CD14-positive monocyte (primary cell): Measurements from ENCODE around the gene IL12B. TPM values are rescaled to one million over a fixed set of nuclear protein-coding genes. Genes with fewer than 3 reads are reported as not detected.
A peak's percentile ranks its signal among the peaks of the same experiment; 100 is the strongest.
"Not testable (repeated sequence)": the region's sequence is repeated elsewhere in the genome, so short reads cannot be mapped to it uniquely, and the experiment has no call there.

Source experiments
- DNase-seq, 3 donors: peaks; one replicate each; pipeline ENCODE4 v3.0.0-alpha.2; 2011 to 2022
- H2AFZ ChIP-seq: 2 replicates; pipeline ENCODE4 v1.6.0; 2012; ENCODE audit warnings: mild to moderate bottlenecking, low read depth, low read length, inconsistent platforms; ENCODE audit not compliant: insufficient read depth, poor library complexity, severe bottlenecking
- H3K27ac ChIP-seq, 2 donors: 1 replicate in 1 of 2; 2 replicates in 1 of 2; pipeline ENCODE4 v1.5.1; 2012 to 2013; ENCODE audit warnings: low read length in 2 of 2, control low read depth in 1 of 2, inconsistent platforms in 1 of 2, low read depth in 1 of 2, mild to moderate bottlenecking in 1 of 2
- H3K27me3 ChIP-seq, 2 donors: one replicate each; pipeline versions ENCODE4 v1.6.0 to v1.6.1; 2011 to 2013; ENCODE audit warnings: low read length in 2 of 2; ENCODE audit not compliant: control insufficient read depth in 2 of 2, insufficient read depth in 2 of 2
- H3K36me3 ChIP-seq, 2 donors: replicated peaks in 1 of 2; 1 replicate in 1 of 2; 2 replicates in 1 of 2; pipeline versions ENCODE4 v1.5.1 to v1.6.1; 2012 to 2013; ENCODE audit warnings: low read length in 2 of 2, control low read depth in 1 of 2, inconsistent platforms in 1 of 2, mild to moderate bottlenecking in 1 of 2; ENCODE audit not compliant: insufficient read depth in 2 of 2, control insufficient read depth in 1 of 2
- H3K4me1 ChIP-seq, 2 donors: 1 replicate in 1 of 2; 2 replicates in 1 of 2; pipeline versions ENCODE4 v1.5.1 to v1.6.1; 2012 to 2013; ENCODE audit warnings: low read length in 2 of 2, control low read depth in 1 of 2, inconsistent platforms in 1 of 2, mild to moderate bottlenecking in 1 of 2, moderate library complexity in 1 of 2; ENCODE audit not compliant: insufficient read depth in 2 of 2, control insufficient read depth in 1 of 2
- H3K4me2 ChIP-seq: replicated peaks from 2 replicates; pipeline ENCODE3; 2012; ENCODE audit warnings: low read length, moderate library complexity, mild to moderate bottlenecking; ENCODE audit not compliant: poor library complexity, severe bottlenecking; ENCODE audit errors: extremely low read depth
- H3K4me3 ChIP-seq, 3 experiments: fragments of 200-600 bp in 1 of 3; sonication (generic) in 1 of 3; replicated peaks in 1 of 3; 1 replicate in 2 of 3; 2 replicates in 1 of 3; pipeline ENCODE4 v1.5.1; 2011 to 2013; ENCODE audit warnings: low read length in 3 of 3, mild to moderate bottlenecking in 3 of 3, control low read depth in 2 of 3, low read depth in 2 of 3, inconsistent platforms in 1 of 3, moderate library complexity in 1 of 3
- H3K79me2 ChIP-seq: 2 replicates; pipeline ENCODE4 v1.6.0; 2012; ENCODE audit warnings: mild to moderate bottlenecking, control low read depth, inconsistent platforms, low read length, moderate library complexity; ENCODE audit not compliant: insufficient read depth
- H3K9ac ChIP-seq: 2 replicates; pipeline ENCODE4 v1.6.0; 2017; ENCODE audit warnings: low read length, mild to moderate bottlenecking; ENCODE audit not compliant: insufficient read depth, poor library complexity, severe bottlenecking
- H3K9me3 ChIP-seq, 2 donors: replicated peaks in 1 of 2; 1 replicate in 1 of 2; 2 replicates in 1 of 2; pipeline versions ENCODE4 v1.5.1 to v1.6.1; 2012 to 2013; ENCODE audit warnings: low read length in 2 of 2, control low read depth in 1 of 2; ENCODE audit not compliant: control insufficient read depth in 1 of 2, insufficient read depth in 1 of 2
- H4K20me1 ChIP-seq: 2 replicates; pipeline ENCODE4 v1.6.0; 2012; ENCODE audit warnings: mild to moderate bottlenecking, low read length, control low read depth, moderate library complexity; ENCODE audit not compliant: insufficient read depth
- H3K27ac Mint-ChIP-seq, 7 donors: one replicate each; pipeline ENCODE4 v1.8.0; 2020; ENCODE audit warnings: mild to moderate bottlenecking in 7 of 7, mixed read lengths in 7 of 7, moderate library complexity in 6 of 7, inconsistent platforms in 2 of 7
- H3K27me3 Mint-ChIP-seq, 3 donors: one replicate each; pipeline ENCODE4 v1.8.0; 2021 to 2022; ENCODE audit warnings: low read depth in 3 of 3, mild to moderate bottlenecking in 3 of 3, mixed read lengths in 3 of 3, moderate library complexity in 3 of 3, inconsistent platforms in 1 of 3
- H3K36me3 Mint-ChIP-seq, 2 donors: one replicate each; pipeline ENCODE4 v1.8.0; 2020; ENCODE audit warnings: mixed read lengths in 2 of 2, inconsistent platforms in 1 of 2, mild to moderate bottlenecking in 1 of 2
- H3K4me1 Mint-ChIP-seq: one replicate; pipeline ENCODE4 v1.8.0; 2020; ENCODE audit warnings: mild to moderate bottlenecking, mixed read lengths
- H3K4me3 Mint-ChIP-seq, 2 donors: one replicate each; pipeline ENCODE4 v1.8.0; 2020; ENCODE audit warnings: mild to moderate bottlenecking in 2 of 2, mixed read lengths in 2 of 2, moderate library complexity in 1 of 2
- H3K9me3 Mint-ChIP-seq, 7 donors: one replicate each; pipeline ENCODE4 v1.8.0; 2020 to 2022; ENCODE audit warnings: mixed read lengths in 7 of 7, mild to moderate bottlenecking in 6 of 7, moderate library complexity in 6 of 7, inconsistent platforms in 2 of 7
- CTCF ChIP-seq: fragments of 200-600 bp; IDR thresholded peaks from one replicate; pipeline ENCODE4 v1.8.0; 2022; ENCODE audit warnings: antibody characterized with exemption, mild to moderate bottlenecking
- WGBS: methylation state at CpG from one replicate; pipeline ENCODE4 v1.1.5; 2013; ENCODE audit warnings: missing lambda C conversion rate; ENCODE audit not compliant: insufficient coverage; 5-methylcytosine and 5-hydroxymethylcytosine counted together
- intact Hi-C, 2 donors: fragments of 100-400 bp; cut with micrococcal nuclease; formaldehyde crosslinking; loops; one replicate each; pipeline versions ENCODE4 v1.15.0 to v1.15.1; 2023
- polyA minus RNA-seq: library from RNA; depleted of rRNA, polyadenylated mRNA; stranded (reverse); fragments of >200 nt; gene quantifications from 2 replicates; pipeline ENCODE4 v1.2.3, GENCODE V29; 2012
- polyA plus RNA-seq, 3 donors: library from polyadenylated mRNA; depleted of rRNA in 1 of 3; unstranded in 2 of 3; stranded (reverse) in 1 of 3; fragments of 300-500 nt in 2 of 3; fragments of >200 nt in 1 of 3; fragmentation: Illumina TruSeq in 2 of 3; gene quantifications; 1 replicate in 2 of 3; 2 replicates in 1 of 3; pipeline ENCODE4 v1.2.3, GENCODE V29; 2012 to 2021
- total RNA-seq, 12 experiments: library from RNA in 1 of 12; stranded (reverse) in 1 of 12; fragments of 120-200 nt in 1 of 12; gene quantifications; one replicate each; pipeline ENCODE4 v1.2.4 and lab custom pipeline; 2013 to 2026; ENCODE audit warnings: mixed read lengths in 6 of 12, inconsistent platforms in 1 of 12

Gene IL12B
- 0.02 TPM for total RNA-seq (2013)
- polyA plus RNA-seq = not detected
- polyA minus RNA-seq = not detected in 2 replicates
- total RNA-seq (lab: John Stamatoyannopoulos, UW) = 0 to 14.8 (median 0.81) reads per million in 11 experiments

GRCh38 chr5:159330131-159330800 is at the start of gene IL12B:
IL12B (minus strand) TSS chr5:159330487; CDS start chr5:159326782, 3,705 bp downstream.
- Mint-ChIP-seq H3K36me3 (no peaks in the 10 kb centered on the region), H3K27ac (peak within 1 kb of the TSS in 3 of 7 donors; percentile 9 to 56 (median 45)), H3K9me3 (no peaks in the 10 kb centered on the region), H3K4me1 (peaks cover 26% of the 10 kb centered on the region), H3K27me3 (peaks cover 0 to 3% (median 0%) of the 10 kb centered on the region in 3 donors), H3K4me3 (peak within 1 kb of the TSS; percentile 16 to 76)
- Histone ChIP-seq H3K4me2 (peak within 1 kb of the TSS; percentile 69), H3K9ac (peak within 1 kb of the TSS; percentile 38), H3K79me2 (no peaks in the 10 kb centered on the region), H3K4me3 (peak within 1 kb of the TSS in 1 of 3 experiments; percentile 62), H4K20me1 (no peaks in the 10 kb centered on the region), H3K4me1 (peaks cover 12 to 13% of the 10 kb centered on the region in 2 donors), H2AFZ (peak within 1 kb of the TSS; percentile 69), H3K36me3 (no peaks in the 10 kb centered on the region), H3K9me3 (no peaks in the 10 kb centered on the region), H3K27me3 (no peaks in the 10 kb centered on the region), H3K27ac (no peak within 1 kb of the TSS)
- TF ChIP-seq CTCF = no peak
- no peak for DNase-seq
- intact Hi-C loops = loop anchor here in 1 of 2 donors (5.0 to 10.0 kb wide), 3 partner anchors 65 to 127 kb away; partner anchors contain the start of gene UBLCP1
- no CpG with 5 or more reads among the region's 4 CpGs for WGBS

DNA sequence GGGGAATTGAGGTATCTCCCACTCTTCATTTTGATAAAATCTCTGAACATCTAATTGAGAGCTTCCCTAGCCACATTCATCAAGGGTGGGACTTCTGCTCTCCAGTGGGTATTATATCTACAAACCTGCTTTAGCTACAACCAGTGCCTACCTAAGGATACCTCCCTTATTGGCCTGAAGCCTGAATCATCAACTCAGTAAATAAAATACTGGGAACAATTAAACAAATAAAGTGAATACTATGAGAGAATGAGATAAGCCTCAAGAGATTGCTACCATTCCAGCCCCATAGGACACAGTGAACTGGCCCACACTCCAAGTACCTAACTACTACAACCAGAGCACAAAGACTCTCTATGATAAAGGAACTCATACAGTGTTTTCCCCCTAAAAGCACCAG is 47.4 kb upstream of the IL12B start:
- peaks cover 2% of the 10 kb centered on the region for H3K4me1 Mint-ChIP-seq
- no peak for DNase-seq
- Histone ChIP-seq H3K36me3 (no peaks in the 10 kb centered on the region), H3K9ac (no peak overlapping the region), H2AFZ (no peak overlapping the region), H3K79me2 (no peaks in the 10 kb centered on the region), H3K4me1 (no peaks in the 10 kb centered on the region), H3K27me3 (no peaks in the 10 kb centered on the region), H3K4me3 (no peak overlapping the region), H4K20me1 (no peaks in the 10 kb centered on the region), H3K4me2 (no peak overlapping the region), H3K9me3 (peaks cover 27 to 31% of the 10 kb centered on the region in 2 donors), H3K27ac (no peak overlapping the region)
- no peak overlapping the region for H3K27ac Mint-ChIP-seq
- H3K4me3 Mint-ChIP-seq = no peak overlapping the region
- TF ChIP-seq CTCF = no peak
- intact Hi-C loops = no loop called here
- peaks cover 0 to 2% (median 2%) of the 10 kb centered on the region in 3 donors for H3K27me3 Mint-ChIP-seq
- peaks cover 0 to 2% of the 10 kb centered on the region in 2 donors for H3K36me3 Mint-ChIP-seq
- H3K9me3 Mint-ChIP-seq = peaks cover 39 to 79% (median 58%) of the 10 kb centered on the region in 7 donors

DNA sequence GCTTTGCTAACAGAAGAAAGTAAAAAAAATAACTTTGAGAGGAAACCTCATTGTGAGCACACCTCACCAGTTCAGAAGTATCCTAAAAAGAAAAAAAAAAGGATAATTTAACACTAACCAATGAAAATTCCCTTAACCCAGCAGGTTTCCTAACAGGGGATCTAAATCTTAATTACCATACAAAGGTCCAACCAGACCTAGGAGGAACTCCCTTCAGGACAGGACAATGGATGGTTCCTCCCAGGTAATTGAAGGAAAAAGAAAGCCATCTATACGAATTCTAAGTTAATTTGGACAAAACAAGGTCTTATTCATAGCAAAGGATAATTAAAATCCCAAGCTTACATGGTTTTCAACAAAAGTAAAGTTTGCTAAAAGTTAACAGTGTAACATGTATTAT is 37.6 kb upstream of the IL12B start:
- H3K4me3 Mint-ChIP-seq, H3K9me3 ChIP-seq, H3K36me3 ChIP-seq, H3K4me3 ChIP-seq, H3K79me2 ChIP-seq, DNase-seq, H3K4me1 Mint-ChIP-seq, H3K9ac ChIP-seq, H3K36me3 Mint-ChIP-seq, H3K27ac Mint-ChIP-seq, intact Hi-C loops, H4K20me1 ChIP-seq, H3K27ac ChIP-seq, H3K4me1 ChIP-seq, H2AFZ ChIP-seq, H3K27me3 ChIP-seq, H3K4me2 ChIP-seq: not testable (repeated sequence)
- WGBS = no CpG with 5 or more reads among the region's 1 CpG
- Mint-ChIP-seq H3K27me3 (peaks cover 0 to 10% (median 4%) of the 10 kb centered on the region in 3 donors), H3K9me3 (peaks cover 0 to 12% (median 2%) of the 10 kb centered on the region in 7 donors)
